MV-4-11 (cell line): ENCODE results near the gene ZNF878.
A peak's percentile ranks its signal among the peaks of the same experiment; 100 is the strongest.
"Not testable (repeated sequence)": the region's sequence is repeated elsewhere in the genome, so short reads cannot be mapped to it uniquely, and the experiment has no call there.

Experiments
- DNase-seq: peaks from one replicate; lab custom pipeline; 2025; lab: John Stamatoyannopoulos, UW

ZNF878 gene

DNA sequence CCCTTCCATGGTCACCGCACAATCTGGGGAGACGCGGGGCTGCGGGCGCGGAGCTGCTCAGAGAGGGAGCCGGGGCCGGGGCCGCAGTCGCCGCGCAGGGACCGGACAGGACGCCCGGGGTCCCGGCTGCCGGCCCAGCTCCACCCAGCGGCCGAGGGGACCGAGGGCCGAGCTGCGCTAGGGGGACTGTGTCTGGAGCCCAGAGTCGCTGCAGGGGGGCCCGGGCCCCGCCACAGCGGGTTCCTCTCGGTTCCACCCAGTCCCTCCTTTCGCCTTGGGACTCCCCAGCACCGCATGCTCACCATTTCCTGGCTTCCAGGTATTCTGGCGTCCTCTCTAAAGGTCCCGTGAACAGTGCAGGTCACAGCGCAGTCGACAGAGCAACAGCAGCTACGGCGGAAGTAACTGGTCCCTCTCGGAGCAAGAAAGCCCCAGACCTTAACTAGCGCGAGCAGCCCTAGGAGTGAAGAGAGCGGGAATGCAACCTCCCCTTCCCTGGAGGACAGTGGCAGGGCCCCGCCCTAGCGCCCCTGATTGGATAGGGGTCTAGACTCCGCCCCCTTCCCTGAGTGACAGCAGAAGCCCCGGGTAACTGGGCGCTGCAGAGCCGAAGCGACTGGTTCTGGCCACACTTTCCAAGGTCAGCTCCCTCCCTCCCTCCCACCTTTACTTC, at the start of gene ZNF878:
Gene ZNF878, minus strand, starts transcription at position 465 of the 673 bp plus-strand sequence. Its CDS starts 160 bp downstream, at position 305.
- DNase-seq, result no peak

DNA sequence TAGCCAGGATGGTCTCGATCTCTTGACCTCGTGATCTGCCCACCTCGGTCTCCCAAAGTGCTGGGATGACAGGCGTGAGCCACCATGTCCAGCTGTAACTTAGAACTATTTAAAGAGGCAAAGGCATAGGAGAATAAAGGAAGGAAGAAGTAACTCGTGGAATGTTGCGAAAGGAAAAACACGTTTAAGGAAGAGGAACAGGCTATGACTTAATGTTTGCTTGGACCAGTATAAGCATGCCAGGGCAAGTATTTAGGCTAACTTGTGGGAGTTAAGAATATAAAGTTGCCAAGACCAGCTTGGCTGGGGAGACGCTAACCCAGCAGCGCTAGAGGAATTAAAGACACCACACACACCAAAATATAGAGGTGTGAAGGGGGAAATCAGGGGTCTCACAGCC, 45.3 kb upstream of the ZNF878 start:
- peak; percentile 53 for DNase-seq

DNA sequence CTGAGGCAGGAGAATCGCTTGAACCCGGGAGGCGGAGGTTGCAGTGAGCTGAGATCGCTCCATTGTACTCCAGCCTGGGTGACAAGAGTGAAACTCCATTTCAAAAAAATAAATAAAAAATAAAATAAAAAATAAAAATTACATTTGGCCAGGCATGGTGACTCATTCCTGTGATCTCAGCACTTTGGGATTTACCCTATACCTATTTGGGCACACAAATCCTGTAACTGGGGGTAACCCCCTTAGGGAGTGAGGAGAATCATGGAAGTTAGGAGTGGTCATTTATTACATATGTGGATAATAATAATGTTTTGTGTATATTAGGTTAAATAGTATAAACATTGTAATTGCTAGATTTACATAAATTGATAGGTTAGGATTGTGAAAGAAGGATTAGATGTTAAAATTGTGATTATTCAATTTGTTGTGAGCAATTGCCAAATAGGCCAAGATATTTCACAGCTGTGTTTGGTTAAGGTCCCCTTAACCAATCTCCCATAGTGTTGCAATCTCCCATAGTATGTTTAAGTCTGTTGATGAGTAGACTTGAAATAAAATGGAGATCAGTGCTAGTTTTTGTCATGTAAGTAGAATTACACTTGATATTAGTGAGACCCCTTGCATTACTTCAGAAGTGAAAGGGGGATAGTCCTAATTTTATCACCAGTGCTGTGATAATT, 42.5 kb upstream of the ZNF878 start:
- peak; percentile 11 for DNase-seq

- DNase-seq, result no peak
Measured at GRCh38 chr19:12093777-12094176, 41.0 kb upstream of the ZNF878 start.

- no peak for DNase-seq
Measured at GRCh38 chr19:12092956-12093355, 40.2 kb upstream of the ZNF878 start.

- DNase-seq, result peak; percentile 37
Measured at GRCh38 chr19:12092065-12092867, 39.5 kb upstream of the ZNF878 start.

- DNase-seq, result no peak
Measured at GRCh38 chr19:12090807-12091206, 38.0 kb upstream of the ZNF878 start.

- no peak for DNase-seq
Measured at GRCh38 chr19:12085074-12085818, 32.5 kb upstream of the ZNF878 start.

GRCh38 chr19:12083336-12083735, 30.6 kb upstream of the ZNF878 start:
- DNase-seq, result not testable (repeated sequence)

- DNase-seq, result no peak
Measured at GRCh38 chr19:12077375-12077774, 24.6 kb upstream of the ZNF878 start.

- DNase-seq, result not testable (repeated sequence)
Measured at GRCh38 chr19:12076331-12076730, 23.6 kb upstream of the ZNF878 start.

DNA sequence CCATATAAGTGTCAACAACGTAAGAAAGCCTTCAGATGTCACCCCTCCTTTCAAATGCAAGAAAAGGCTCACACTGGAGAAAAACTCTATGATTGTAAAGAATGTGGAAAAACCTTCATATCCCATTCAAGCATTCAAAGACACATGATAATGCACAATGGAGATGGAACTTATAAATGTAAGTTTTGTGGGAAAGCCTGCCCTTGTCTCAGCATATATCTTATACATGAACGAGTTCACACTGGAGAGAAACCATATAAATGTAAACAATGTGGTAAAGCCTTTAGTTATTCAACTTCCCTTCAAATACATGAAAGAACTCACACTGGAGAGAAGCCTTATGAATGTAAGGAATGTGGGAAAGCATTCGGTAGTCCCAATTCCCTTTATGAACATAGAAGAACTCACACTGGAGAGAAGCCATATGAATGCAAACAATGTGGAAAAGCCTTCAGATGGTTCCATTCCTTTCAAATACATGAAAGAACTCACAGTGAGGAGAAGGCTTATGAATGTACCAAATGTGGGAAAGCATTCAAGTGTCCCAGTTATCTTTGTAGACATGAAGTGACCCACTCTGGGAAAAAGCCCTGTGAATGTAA, 22.9 kb upstream of the ZNF878 start:
- no peak for DNase-seq

DNA sequence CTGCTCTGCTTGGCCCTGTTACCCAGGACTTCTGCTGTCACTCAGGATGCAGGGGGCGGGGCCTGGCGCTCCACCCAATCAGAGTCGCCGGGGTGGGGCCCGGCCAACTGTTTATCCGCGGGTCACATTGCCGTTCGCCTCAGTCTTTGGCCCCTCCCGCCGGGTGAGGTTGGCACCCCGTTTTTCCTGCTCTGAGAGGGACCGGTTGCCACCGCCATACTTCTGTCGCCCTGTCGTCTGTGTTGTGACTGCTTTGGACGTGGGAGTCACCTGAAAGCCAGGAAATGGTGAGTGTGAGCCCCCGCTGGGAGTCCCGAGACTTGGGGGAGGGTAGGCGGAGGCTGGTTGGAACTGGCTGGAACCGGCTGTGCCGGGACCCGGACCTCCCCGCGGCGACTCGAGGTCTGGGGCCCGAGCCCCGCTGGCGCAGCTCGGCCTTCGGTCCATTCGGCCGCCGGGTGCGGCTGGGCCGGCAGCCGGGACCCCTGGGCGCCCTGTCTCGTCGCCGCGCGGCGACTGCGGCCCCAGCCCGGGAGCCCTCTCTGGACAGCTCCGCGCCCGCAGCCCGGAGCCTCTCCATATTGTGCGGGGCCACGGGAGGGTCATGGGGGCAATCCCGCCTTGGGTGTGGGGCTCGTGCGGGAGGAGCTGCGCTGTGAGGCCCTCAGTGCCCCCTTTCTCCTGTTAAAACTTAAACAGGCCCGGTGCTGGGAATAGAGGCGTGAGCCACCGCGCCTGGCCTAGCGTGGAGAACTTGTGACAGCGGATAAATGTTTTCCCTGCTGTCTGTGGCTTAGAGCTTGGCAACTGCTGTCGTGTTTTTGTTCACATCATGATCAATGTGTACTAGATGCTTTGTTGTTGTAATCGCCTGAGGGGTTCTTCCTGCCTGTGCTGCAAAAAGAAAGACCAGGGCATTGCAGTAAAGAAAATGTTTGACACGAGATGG, 12.1 kb upstream of the ZNF878 start, which contains the start of gene ZNF844:
Gene ZNF844, plus strand, starts transcription at position 142 of the 949 bp plus-strand sequence. Its CDS starts 143 bp downstream, at position 285.
- no peak for DNase-seq

- no peak for DNase-seq
Measured at GRCh38 chr19:12055784-12056183, 3.0 kb upstream of the ZNF878 start.

DNA sequence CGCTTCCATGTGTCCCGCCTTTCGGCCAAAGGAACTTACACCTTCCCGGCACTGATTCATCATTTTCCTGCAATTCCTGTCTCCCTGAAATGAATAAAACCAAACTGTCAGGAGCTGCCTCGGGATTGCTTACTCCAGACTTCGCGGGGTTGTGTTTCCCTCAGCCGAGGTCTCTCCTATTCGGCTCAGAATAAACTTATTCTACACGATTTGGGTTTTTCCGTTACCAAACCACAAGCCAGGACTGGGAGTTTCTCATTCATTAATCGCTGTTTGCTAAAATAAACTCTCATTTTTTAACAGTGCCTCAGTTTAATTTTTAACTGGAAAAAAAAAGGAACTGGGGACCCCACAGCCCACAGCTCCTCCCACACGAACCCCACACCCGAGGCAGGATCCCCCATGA, 667 bp downstream of the ZNF878 start:
- no peak for DNase-seq

GRCh38 chr19:12047868-12048267, 4.9 kb downstream of the ZNF878 start:
- no peak for DNase-seq

DNA sequence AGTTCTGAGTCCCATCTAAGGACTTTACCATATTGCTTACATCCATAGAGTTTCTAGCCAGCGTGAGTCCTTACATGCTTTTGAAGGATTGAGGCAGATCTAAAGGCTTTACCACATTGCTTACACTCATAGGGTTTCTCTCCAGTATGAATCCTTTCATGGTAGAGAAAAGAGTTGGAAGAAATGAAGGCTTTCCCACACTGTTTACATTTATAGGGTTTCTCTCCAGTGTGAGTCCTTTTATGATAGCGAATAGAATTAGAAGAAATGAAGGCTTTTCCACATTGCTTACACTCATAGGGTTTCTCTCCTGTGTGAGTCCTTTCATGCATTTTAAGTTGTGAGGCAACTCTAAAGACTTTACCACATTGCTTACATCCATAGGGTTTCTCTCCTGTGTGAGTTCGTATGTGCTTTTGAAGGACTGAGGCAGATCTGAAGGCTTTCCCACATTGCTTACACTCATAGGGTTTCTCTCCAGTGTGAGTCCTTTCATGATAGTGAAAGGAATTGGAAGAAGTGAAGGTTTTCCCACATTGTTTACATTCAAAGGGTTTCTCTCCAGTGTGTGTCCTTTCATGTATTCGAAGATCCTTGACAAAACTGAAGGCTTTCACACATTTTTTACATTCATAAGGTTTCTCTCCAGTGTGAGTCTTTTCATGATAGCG, 8.9 kb downstream of the ZNF878 start:
- DNase-seq, result no peak

DNA sequence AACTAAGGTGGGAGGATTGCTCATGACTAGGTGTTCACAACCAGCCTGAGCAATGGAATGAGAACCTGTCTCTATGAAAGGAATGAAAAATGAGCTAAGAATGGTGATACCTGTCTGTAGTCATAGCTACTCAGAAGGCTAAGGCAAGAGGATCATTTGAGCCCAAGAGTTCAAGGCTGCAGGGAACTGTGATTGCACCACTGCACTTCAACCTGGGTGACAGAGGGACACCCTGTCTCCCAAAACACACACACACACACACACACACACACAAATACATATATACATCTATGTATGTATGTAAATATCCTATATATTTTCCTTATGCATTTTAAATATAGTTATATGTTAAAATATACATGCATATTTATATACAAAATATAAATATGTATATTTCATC, 9.9 kb downstream of the ZNF878 start:
- DNase-seq, result no peak

DNA sequence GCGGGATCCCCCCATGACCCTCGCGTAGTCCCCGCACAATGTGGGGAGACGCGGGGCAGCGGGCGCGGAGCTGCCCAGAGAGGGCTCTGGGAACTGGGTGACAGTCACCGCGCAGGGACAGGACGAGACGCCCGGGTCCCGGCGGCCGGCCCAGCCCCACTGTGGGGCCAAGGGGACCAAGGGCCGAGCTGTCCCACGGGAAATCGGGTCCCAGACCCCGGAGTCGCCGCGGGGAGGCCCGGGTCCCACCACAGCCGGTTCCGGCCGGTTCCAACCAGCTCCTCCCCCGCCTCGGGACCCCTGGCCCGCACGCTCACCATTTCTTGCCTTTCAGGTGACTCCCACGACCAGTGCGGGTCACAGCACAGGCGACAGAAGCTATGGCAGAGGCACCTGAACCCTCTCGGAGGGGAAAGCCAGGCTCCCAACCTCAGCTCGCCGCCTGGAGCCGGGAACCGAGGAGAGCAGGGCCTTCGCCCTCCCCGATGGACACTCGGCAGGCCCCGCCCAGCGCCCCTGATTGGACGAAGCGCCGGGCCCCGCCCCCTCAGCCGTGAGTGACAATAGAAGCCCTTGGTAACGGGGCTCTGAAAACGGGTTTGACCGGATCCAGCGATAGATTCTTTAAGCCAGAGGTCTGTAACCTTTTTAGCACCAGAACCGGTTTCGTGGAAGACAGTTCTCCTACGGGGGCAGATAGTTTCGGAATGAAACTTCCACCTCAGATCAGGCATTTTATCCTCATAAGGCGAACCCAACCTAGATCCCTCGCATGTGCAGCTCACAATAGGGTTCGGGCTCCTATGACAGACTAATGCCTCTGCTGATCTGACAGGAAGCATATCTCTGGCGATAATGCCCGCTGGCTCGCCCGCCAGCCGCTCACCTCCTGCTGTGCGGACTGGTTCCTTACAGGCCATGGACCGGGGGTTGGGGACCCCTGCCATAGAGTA, 17.3 kb downstream of the ZNF878 start, which contains the start of gene ZNF433:
Gene ZNF433, minus strand, starts transcription at position 460 of the 953 bp plus-strand sequence. Its CDS starts 140 bp downstream, at position 320.
- DNase-seq, result no peak
